Effector memory CD8-positive, alpha-beta T cell (primary cell): ENCODE results near the gene TCFL5.

Experiments used
- ATAC-seq: fragments of 150-1000 bp; cut with Tn5 transposase; replicated peaks from 2 replicates; pipeline ENCODE4 v1.10.0; 2021; ENCODE audit warnings: mild to moderate bottlenecking, moderate library complexity
- DNase-seq, 3 experiments: peaks; one replicate each; pipeline ENCODE4 v3.0.0; 2021
- H3K27ac Mint-ChIP-seq, 2 donors: one replicate each; pipeline ENCODE4 v1.8.0; 2022; ENCODE audit warnings: mild to moderate bottlenecking in 2 of 2, mixed read lengths in 2 of 2, moderate library complexity in 2 of 2
- H3K27me3 Mint-ChIP-seq, 2 donors: one replicate each; pipeline ENCODE4 v1.8.0; 2022; ENCODE audit warnings: mixed read lengths in 2 of 2
- H3K36me3 Mint-ChIP-seq: one replicate; pipeline ENCODE4 v1.8.0; 2022; ENCODE audit warnings: mild to moderate bottlenecking, moderate library complexity, mixed read lengths; ENCODE audit not compliant: insufficient read depth
- H3K4me1 Mint-ChIP-seq, 2 donors: one replicate each; pipeline ENCODE4 v1.8.0; 2022; ENCODE audit warnings: low read depth in 2 of 2, mixed read lengths in 2 of 2
- H3K4me3 Mint-ChIP-seq, 2 donors: one replicate each; pipeline ENCODE4 v1.8.0; 2022; ENCODE audit warnings: mild to moderate bottlenecking in 2 of 2, mixed read lengths in 2 of 2, moderate library complexity in 2 of 2
- H3K9me3 Mint-ChIP-seq, 2 donors: one replicate each; pipeline ENCODE4 v1.8.0; 2022; ENCODE audit warnings: mixed read lengths in 2 of 2
- total RNA-seq, 9 experiments: gene quantifications; one replicate each; lab custom pipeline; 2026; lab: John Stamatoyannopoulos, UW

TCFL5 gene
- 4.7 to 23.2 (median 8.8) reads per million in 9 experiments for total RNA-seq

DNA sequence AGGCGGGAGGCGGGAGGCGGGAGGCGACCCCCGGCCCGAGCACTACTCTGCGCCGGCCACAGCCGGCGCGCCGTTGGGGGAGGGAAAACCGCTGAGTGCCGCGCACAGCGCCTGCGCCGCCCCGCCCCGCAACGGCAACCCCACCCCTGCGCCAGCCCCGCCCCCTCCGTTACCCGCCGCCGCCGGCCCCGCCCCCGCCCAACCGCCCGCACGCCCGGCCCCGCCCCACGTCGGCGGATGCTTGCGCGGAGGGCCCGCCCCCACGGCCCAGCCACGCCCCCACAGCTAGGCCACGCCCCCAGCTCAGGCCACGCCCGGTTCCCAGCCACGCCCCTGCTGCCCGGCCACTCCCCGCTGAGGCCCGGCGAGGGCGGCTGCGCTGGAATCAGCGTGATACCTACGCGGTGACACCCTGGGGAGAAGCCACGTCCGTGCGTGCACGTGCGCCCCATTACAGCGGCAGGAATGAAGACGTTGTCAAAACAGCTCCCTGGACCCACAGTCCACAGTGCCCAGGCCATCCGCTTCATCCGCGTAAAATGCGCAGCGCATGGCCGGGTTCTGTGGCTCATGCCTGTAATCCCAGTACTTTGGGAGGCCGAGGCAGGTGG is at the start of gene TCFL5:
TSS of gene TCFL5 (minus strand) at position 97 of the 611 bp plus-strand sequence. CDS start 152 bp downstream, outside the sequence.
- ATAC-seq (peak; percentile 82), DNase-seq (peak; percentile 92 to 98 (median 97))
- Mint-ChIP-seq H3K27me3 (no peaks in the 10 kb centered on the region), H3K4me1 (peaks cover 9 to 14% of the 10 kb centered on the region in 2 donors), H3K4me3 (peak within 1 kb of the TSS; percentile 53 to 68), H3K27ac (peak within 1 kb of the TSS; percentile 16 to 49), H3K36me3 (peaks cover 16% of the 10 kb centered on the region), H3K9me3 (no peaks in the 10 kb centered on the region)

GRCh38 chr20:62910777-62911497 is 49.3 kb upstream of the TCFL5 start:
- Mint-ChIP-seq H3K4me1 (peaks cover 29 to 41% of the 10 kb centered on the region in 2 donors), H3K27me3 (no peaks in the 10 kb centered on the region), H3K4me3 (peak overlapping the region in 1 of 2 donors; percentile 33), H3K9me3 (no peaks in the 10 kb centered on the region), H3K27ac (peak overlapping the region in 1 of 2 donors; percentile 81), H3K36me3 (peaks cover 79% of the 10 kb centered on the region)
- ATAC-seq = no peak
- DNase-seq = no peak

GRCh38 chr20:62910217-62910766 is 48.7 kb upstream of the TCFL5 start:
- Mint-ChIP-seq H3K4me3 (no peak overlapping the region), H3K27ac (peak overlapping the region; percentile 77 to 81), H3K27me3 (no peaks in the 10 kb centered on the region), H3K9me3 (no peaks in the 10 kb centered on the region), H3K4me1 (peaks cover 26 to 36% of the 10 kb centered on the region in 2 donors), H3K36me3 (peaks cover 82% of the 10 kb centered on the region)
- ATAC-seq (no peak), DNase-seq (no peak)

GRCh38 chr20:62908971-62909791 is 47.6 kb upstream of the TCFL5 start:
- no peak overlapping the region for H3K4me3 Mint-ChIP-seq
- H3K27ac Mint-ChIP-seq = peak overlapping the region in 1 of 2 donors; percentile 81
- H3K36me3 Mint-ChIP-seq = peaks cover 91% of the 10 kb centered on the region
- no peaks in the 10 kb centered on the region for H3K27me3 Mint-ChIP-seq
- DNase-seq (no peak), ATAC-seq (no peak)
- H3K9me3 Mint-ChIP-seq = no peaks in the 10 kb centered on the region
- H3K4me1 Mint-ChIP-seq = peaks cover 20 to 30% of the 10 kb centered on the region in 2 donors

DNA sequence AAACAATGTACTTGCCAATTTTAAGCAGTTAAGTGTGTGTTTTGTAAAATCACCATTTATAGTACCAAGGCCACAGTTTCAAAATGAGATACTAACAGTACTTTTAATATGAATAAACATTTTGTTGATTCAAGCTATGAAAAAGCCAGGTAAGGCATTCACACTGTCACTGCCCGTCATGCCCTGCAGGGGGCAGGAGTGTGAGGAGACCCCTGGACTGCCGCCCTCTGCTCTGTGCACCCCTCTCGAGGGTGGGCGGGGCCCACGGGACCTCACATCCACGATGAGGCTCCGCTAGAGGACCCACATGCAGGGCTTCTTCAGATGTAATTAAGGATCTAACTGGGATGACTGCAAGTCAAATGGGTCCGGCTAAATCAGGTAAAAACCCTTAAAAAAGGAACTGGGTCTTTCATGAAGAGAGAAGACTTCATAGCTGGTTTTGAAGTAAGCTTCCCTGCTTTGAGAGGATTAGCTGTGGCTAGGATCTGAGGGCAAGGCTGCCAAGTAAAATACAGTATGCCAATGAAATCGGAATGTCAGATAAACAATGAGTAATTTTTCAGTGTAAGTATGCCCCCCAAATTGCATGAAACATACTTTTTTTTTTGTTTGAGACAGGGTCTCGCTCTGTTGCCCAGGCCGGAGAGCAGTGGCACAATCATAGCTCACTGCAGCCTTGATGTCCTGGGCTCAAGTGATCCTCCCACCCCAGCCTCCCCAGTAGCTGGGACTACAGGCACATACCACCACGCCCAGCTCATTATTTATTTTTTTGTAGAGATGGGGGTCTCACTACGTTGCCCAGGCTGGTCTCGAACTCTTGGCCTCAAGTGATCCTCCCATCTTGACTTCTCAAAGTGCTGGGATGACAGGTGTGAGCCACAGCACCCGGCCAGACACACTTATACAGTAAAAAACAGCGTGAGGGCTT is 46.0 kb upstream of the TCFL5 start:
- Mint-ChIP-seq H3K27ac (peak overlapping the region; percentile 41 to 79), H3K27me3 (no peaks in the 10 kb centered on the region), H3K36me3 (peaks cover 92% of the 10 kb centered on the region), H3K9me3 (no peaks in the 10 kb centered on the region), H3K4me3 (no peak overlapping the region), H3K4me1 (peaks cover 12 to 22% of the 10 kb centered on the region in 2 donors)
- DNase-seq (peak in 2 of 3 experiments; percentile 35 to 36), ATAC-seq (peak; percentile 76)

GRCh38 chr20:62906647-62907375 is 45.2 kb upstream of the TCFL5 start:
- Mint-ChIP-seq H3K27ac (peak overlapping the region; percentile 41 to 79), H3K9me3 (no peaks in the 10 kb centered on the region), H3K27me3 (no peaks in the 10 kb centered on the region), H3K36me3 (peaks cover 94% of the 10 kb centered on the region), H3K4me1 (peaks cover 12 to 22% of the 10 kb centered on the region in 2 donors), H3K4me3 (no peak overlapping the region)
- no peak for ATAC-seq
- DNase-seq = no peak

GRCh38 chr20:62906209-62906608 is 44.6 kb upstream of the TCFL5 start:
- Mint-ChIP-seq H3K4me3 (no peak overlapping the region), H3K4me1 (peaks cover 12 to 22% of the 10 kb centered on the region in 2 donors), H3K27ac (peak overlapping the region in 1 of 2 donors; percentile 82), H3K36me3 (peaks cover 95% of the 10 kb centered on the region), H3K27me3 (no peaks in the 10 kb centered on the region), H3K9me3 (no peaks in the 10 kb centered on the region)
- ATAC-seq = no peak
- no peak for DNase-seq

- no peak overlapping the region for H3K4me3 Mint-ChIP-seq
- peak overlapping the region; percentile 36 to 82 for H3K27ac Mint-ChIP-seq
- no peaks in the 10 kb centered on the region for H3K9me3 Mint-ChIP-seq
- no peak for DNase-seq
- H3K36me3 Mint-ChIP-seq = peaks cover 99% of the 10 kb centered on the region
- no peak for ATAC-seq
- peaks cover 9 to 26% of the 10 kb centered on the region in 2 donors for H3K4me1 Mint-ChIP-seq
- no peaks in the 10 kb centered on the region for H3K27me3 Mint-ChIP-seq
These were observed 44.0 kb upstream of the TCFL5 start for GRCh38 chr20:62905536-62906117.

DNA sequence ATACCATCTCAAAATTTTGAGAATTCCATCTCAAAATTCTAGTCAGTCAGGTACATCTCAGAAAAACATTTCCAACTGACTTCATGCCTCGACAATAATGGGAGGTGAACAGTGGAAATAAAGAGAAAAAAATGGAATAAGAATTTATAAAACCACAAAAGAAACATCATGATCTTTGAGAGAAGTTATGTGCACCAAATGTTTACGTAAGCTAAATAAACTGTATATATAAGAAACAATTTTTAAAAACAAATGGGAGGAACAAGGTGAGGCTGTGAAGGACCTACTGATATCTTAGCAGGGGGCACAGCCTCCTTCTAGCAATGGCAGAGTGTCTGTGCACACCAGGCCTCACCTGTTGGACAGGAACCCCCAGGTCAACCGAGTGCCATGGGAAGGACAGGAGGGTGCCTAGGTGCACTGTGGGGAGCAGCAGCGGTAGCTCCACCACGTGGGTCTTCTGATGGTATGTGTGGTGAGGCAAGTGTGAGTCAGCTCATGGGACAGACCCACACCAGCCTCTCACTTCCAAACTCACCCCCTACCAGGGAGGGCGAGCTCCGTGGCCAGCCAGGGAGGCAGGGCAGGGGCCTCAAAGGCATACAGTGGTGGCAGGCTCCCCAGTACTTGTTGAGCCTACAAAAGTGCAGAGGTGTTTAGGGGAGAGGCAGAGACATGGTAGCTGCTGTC is 41.4 kb upstream of the TCFL5 start:
- DNase-seq = no peak
- Mint-ChIP-seq H3K4me3 (no peak overlapping the region), H3K4me1 (peaks cover 24 to 39% of the 10 kb centered on the region in 2 donors), H3K27ac (no peak overlapping the region), H3K9me3 (no peaks in the 10 kb centered on the region), H3K36me3 (peaks cover 87% of the 10 kb centered on the region), H3K27me3 (no peaks in the 10 kb centered on the region)
- ATAC-seq = no peak

- Mint-ChIP-seq H3K9me3 (no peaks in the 10 kb centered on the region), H3K27me3 (no peaks in the 10 kb centered on the region), H3K36me3 (peaks cover 84% of the 10 kb centered on the region), H3K4me1 (peaks cover 26 to 38% of the 10 kb centered on the region in 2 donors), H3K27ac (peak overlapping the region in 1 of 2 donors; percentile 87), H3K4me3 (no peak overlapping the region)
- no peak for ATAC-seq
- DNase-seq = no peak
These were observed 40.3 kb upstream of the TCFL5 start for GRCh38 chr20:62901891-62902290.
